GM18499 (cell line): ENCODE measurements around the gene NQO2.
"Not testable (repeated sequence)": the region's sequence is repeated elsewhere in the genome, so short reads cannot be mapped to it uniquely, and the experiment has no call there.

Experiments
- ATAC-seq: cut with Tn5 transposase; IDR thresholded peaks from one replicate; pipeline ENCODE4 v1.9.1; 2021; ENCODE audit warnings: moderate number of reproducible peaks; ENCODE audit not compliant: insufficient read depth, unreplicated experiment

Gene NQO2

GRCh38 chr6:3011158-3011557, 11.5 kb downstream of the NQO2 start:
- no peak for ATAC-seq

- no peak for ATAC-seq
Measured at GRCh38 chr6:3011592-3011991, 11.9 kb downstream of the NQO2 start.

- ATAC-seq: no peak
Measured at GRCh38 chr6:3013486-3013885, 13.8 kb downstream of the NQO2 start.

- no peak for ATAC-seq
Measured at GRCh38 chr6:3013901-3014674, 14.4 kb downstream of the NQO2 start.

- ATAC-seq: no peak
Measured at GRCh38 chr6:3014675-3015066, 15.0 kb downstream of the NQO2 start.

GRCh38 chr6:3015144-3015543, 15.4 kb downstream of the NQO2 start:
- no peak for ATAC-seq

- ATAC-seq: no peak
Measured at GRCh38 chr6:3016473-3017280, 17.0 kb downstream of the NQO2 start.

GRCh38 chr6:3017304-3017703, 17.6 kb downstream of the NQO2 start:
- no peak for ATAC-seq

GRCh38 chr6:3019065-3019464, 19.4 kb downstream of the NQO2 start:
- no peak for ATAC-seq

GRCh38 chr6:3019749-3020320, 20.1 kb downstream of the NQO2 start:
- ATAC-seq: no peak

- ATAC-seq: not testable (repeated sequence)
Measured at GRCh38 chr6:3020976-3021598, 21.4 kb downstream of the NQO2 start.

GRCh38 chr6:3022765-3023662, 23.3 kb downstream of the NQO2 start:
- no peak for ATAC-seq

GRCh38 chr6:3023663-3024483, 24.2 kb downstream of the NQO2 start:
- ATAC-seq: peak; percentile 58

- ATAC-seq: peak; percentile 53
Measured at GRCh38 chr6:3026791-3027626, 27.3 kb downstream of the NQO2 start.

GRCh38 chr6:3028156-3028555, 28.5 kb downstream of the NQO2 start:
- ATAC-seq: not testable (repeated sequence)

- ATAC-seq: no peak
Measured at GRCh38 chr6:3031857-3032640, 32.4 kb downstream of the NQO2 start.

- no peak for ATAC-seq
Measured at GRCh38 chr6:3032986-3033385, 33.3 kb downstream of the NQO2 start.
